ENCODE measurements around the gene TMEM140. TPM values are rescaled to one million over a fixed set of nuclear protein-coding genes. Genes with fewer than 3 reads are reported as not detected.

Gene TMEM140
- total RNA-seq, 4 donors from 2014 or later, result 4.8 to 36.3 (median 28.9) TPM

DNA sequence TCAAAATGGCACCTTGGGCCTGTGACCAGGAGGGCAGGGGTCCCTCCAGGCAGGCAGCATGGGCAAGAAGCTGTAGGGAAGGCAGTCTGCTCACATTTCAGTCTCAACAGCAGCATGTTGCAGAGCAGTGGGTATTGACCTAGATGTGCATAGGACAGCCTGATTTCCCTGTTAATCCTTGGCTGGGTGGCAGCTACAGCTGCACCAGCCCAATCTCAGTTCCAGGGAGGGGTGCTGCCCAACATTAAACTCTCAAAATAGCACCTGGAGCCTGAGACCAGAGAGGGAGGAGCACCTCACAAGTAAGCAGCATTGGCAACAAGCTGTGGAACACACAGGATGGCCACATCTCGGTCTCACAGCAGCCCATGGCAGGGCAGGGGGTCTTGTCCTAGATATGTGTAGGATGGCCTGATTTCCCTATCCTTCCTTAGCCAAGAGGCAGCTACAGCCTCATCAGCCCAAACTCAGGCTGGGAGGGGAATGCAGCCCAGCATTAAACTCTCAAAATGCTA, 10.3 kb downstream of the TMEM140 start:
- TF ChIP-seq POLR2A (IDR thresholded peaks at IDR 0.05) (no peak), POLR2AphosphoS5 (IDR thresholded peaks at IDR 0.05) (no peak), EP300 (IDR thresholded peaks at IDR 0.05; ENCODE audit: low read depth) (no peak)
- TF ChIP-seq, protein P1, sequence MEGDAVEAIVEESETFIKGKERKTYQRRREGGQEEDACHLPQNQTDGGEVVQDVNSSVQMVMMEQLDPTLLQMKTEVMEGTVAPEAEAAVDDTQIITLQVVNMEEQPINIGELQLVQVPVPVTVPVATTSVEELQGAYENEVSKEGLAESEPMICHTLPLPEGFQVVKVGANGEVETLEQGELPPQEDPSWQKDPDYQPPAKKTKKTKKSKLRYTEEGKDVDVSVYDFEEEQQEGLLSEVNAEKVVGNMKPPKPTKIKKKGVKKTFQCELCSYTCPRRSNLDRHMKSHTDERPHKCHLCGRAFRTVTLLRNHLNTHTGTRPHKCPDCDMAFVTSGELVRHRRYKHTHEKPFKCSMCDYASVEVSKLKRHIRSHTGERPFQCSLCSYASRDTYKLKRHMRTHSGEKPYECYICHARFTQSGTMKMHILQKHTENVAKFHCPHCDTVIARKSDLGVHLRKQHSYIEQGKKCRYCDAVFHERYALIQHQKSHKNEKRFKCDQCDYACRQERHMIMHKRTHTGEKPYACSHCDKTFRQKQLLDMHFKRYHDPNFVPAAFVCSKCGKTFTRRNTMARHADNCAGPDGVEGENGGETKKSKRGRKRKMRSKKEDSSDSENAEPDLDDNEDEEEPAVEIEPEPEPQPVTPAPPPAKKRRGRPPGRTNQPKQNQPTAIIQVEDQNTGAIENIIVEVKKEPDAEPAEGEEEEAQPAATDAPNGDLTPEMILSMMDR (IDR thresholded peaks at IDR 0.05), result no peak
- in situ Hi-C loops (cut with MboI; ENCODE audit: low pct_ligation_motif_present in 1 of 4, low pct_unique_long_range_greater_than_20kb in 1 of 4, low sequenced_read_pairs in 3 of 4) (loop anchor here in 2 of 4 donors (25.0 kb wide), 2 partner anchors 471 to 496 kb away; no protein-coding TSS in a partner anchor), intact Hi-C loops (cut with DNase I; ENCODE audit: low total_unique reads) (no loop called here)
- no peak for DNase-seq
- no peak overlapping the region for H3K4me3 ChIP-seq
- 100% methylated on average over 1 of the region's 1 CpG; no CpG with 5 or more reads in 1 of the 2 donors for WGBS, 2 donors (ENCODE audit: low coverage in 1 of 2)
- H3K4me1 ChIP-seq, result peaks cover 7 to 33% (median 18%) of the 10 kb centered on the region in 4 donors
- H3K9me3 ChIP-seq, result peaks cover 8 to 9% of the 10 kb centered on the region in 2 donors
- no peaks in the 10 kb centered on the region for H3K36me3 ChIP-seq
- H3K27ac ChIP-seq, result peak overlapping the region in 1 of 4 donors; percentile 68
- no peaks in the 10 kb centered on the region for H3K27me3 ChIP-seq

DNA sequence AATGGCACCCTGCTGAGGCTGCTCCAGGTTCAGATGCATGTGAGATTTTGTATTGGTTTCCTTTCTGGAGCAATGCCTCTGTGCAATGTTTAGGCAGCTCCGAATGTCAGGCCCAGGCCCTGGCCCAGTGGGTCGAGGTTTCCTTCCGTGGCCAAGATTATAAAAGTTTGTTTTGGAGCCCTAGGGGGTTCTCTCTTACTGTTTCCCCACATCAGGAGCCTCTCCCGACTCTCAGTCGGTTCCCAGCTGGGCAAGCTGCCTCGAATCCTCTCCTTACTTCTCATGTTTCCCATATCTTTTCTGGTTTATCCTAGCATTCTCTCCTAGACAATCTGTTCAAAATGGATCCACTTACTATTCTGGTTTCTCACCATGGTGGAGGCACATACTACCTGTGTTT, 11.0 kb downstream of the TMEM140 start:
- Histone ChIP-seq H3K36me3 (no peaks in the 10 kb centered on the region), H3K4me1 (peaks cover 7 to 33% (median 18%) of the 10 kb centered on the region in 4 donors), H3K9me3 (peaks cover 8 to 9% of the 10 kb centered on the region in 2 donors), H3K27ac (peak overlapping the region in 3 of 4 donors; percentile 62 to 68 (median 62)), H3K4me3 (no peak overlapping the region), H3K27me3 (no peaks in the 10 kb centered on the region)
- no peak for DNase-seq
- intact Hi-C loops (cut with DNase I; ENCODE audit: low total_unique reads), result no loop called here
- TF ChIP-seq EP300 (IDR thresholded peaks at IDR 0.05; ENCODE audit: low read depth) (no peak), POLR2A (IDR thresholded peaks at IDR 0.05) (no peak), POLR2AphosphoS5 (IDR thresholded peaks at IDR 0.05) (no peak)
- TF ChIP-seq, protein P1 (IDR thresholded peaks at IDR 0.05), result no peak
- in situ Hi-C loops (cut with MboI; ENCODE audit: low pct_ligation_motif_present in 1 of 4, low pct_unique_long_range_greater_than_20kb in 1 of 4, low sequenced_read_pairs in 3 of 4), result loop anchor here in 2 of 4 donors (25.0 kb wide), 2 partner anchors 472 to 497 kb away; no protein-coding TSS in a partner anchor
- WGBS, 2 donors (ENCODE audit: low coverage in 1 of 2), result 77 to 87% methylated on average over 5 to 6 of the region's 6 CpGs

DNA sequence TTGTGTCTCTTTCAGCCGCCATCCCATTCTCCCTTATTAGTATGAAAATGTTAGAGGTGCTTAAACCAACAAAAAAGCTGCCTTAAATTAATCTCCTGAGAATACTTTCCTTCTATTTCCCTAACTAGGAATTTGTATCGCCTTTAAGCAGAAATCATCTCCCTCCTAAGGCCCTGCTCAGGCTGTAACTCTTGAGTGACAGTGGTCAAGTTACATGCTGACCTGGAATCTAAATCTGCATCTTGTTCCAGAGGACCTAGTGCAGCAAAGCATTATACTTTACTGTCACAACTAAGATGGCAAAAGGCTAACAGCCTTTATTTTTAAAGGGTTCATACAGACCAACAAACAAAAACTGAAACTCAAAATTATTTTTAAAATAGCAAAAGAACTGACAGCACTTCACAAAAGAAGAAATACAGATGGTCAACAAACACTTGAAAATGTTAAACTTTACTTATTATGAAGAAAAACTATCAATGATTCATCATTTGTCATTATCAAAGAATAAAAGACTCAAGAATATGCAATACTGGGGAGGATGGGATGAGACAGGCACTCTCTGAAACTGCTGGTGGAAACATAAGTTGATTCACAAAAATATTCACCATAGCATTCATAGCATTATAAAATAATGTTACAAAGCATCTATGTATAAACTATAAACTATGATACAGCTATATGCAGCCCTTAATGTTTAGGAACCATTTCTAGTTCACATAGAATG, 11.7 kb downstream of the TMEM140 start:
- WGBS, 2 donors (ENCODE audit: low coverage in 1 of 2), result 87 to 94% methylated on average over 2 of the region's 2 CpGs
- H3K27ac ChIP-seq, result peak overlapping the region; percentile 62 to 72 (median 65)
- no peak for DNase-seq
- intact Hi-C loops (cut with DNase I; ENCODE audit: low total_unique reads), result loop anchor here (10.0 kb wide), 1 partner anchor 475 kb away; no protein-coding TSS in a partner anchor
- in situ Hi-C loops (cut with MboI; ENCODE audit: low pct_ligation_motif_present in 1 of 4, low pct_unique_long_range_greater_than_20kb in 1 of 4, low sequenced_read_pairs in 3 of 4), result loop anchor here in 3 of 4 donors (10.0 to 25.0 kb wide), 3 partner anchors 165 to 497 kb away; no protein-coding TSS in a partner anchor
- no peak overlapping the region for H3K4me3 ChIP-seq
- H3K4me1 ChIP-seq, result peaks cover 7 to 33% (median 18%) of the 10 kb centered on the region in 4 donors
- no peaks in the 10 kb centered on the region for H3K36me3 ChIP-seq
- H3K27me3 ChIP-seq, result no peaks in the 10 kb centered on the region
- TF ChIP-seq POLR2A (IDR thresholded peaks at IDR 0.05) (no peak), POLR2AphosphoS5 (IDR thresholded peaks at IDR 0.05) (no peak), EP300 (IDR thresholded peaks at IDR 0.05; ENCODE audit: low read depth) (no peak)
- TF ChIP-seq, protein P1 (IDR thresholded peaks at IDR 0.05), result no peak
- H3K9me3 ChIP-seq, result peaks cover 8 to 9% of the 10 kb centered on the region in 2 donors
